SK-N-SH (cell line): ENCODE measurements around the gene POC1B. TPM values are rescaled to one million over a fixed set of nuclear protein-coding genes. Genes with fewer than 3 reads are reported as not detected.

ENCODE experiments used
- CTCF ChIA-PET: fragments of 300-600, 350-600 bp; formaldehyde crosslinking; extraction: SDS; loops from one replicate; lab custom pipeline; 2021; lab: Yijun Ruan, JAX
- POLR2A ChIA-PET: fragments of 350-600 bp; sonication (Branson Sonifier 250); formaldehyde crosslinking; extraction: SDS; loops from one replicate; lab custom pipeline; 2020; ENCODE audit warnings: antibody characterized with exemption, inconsistent platforms; lab: Yijun Ruan, JAX
- DNase-seq: peaks from one replicate; pipeline ENCODE4 v3.0.0; 2012
- H2AFZ ChIP-seq: fragments of 200-600 bp; sonication (generic); 2 replicates; pipeline ENCODE4 v1.8.1; 2016; ENCODE audit warnings: antibody characterized with exemption, mild to moderate bottlenecking, low read depth
- H3F3A ChIP-seq: fragments of 200-600 bp; sonication (generic); replicated peaks from 2 replicates; pipeline ENCODE3; 2016; ENCODE audit warnings: antibody characterized with exemption, mild to moderate bottlenecking; ENCODE audit not compliant: insufficient read depth
- H3K27ac ChIP-seq, 2 experiments: fragments of 200-500 bp in 1 of 2; fragments of 200-600 bp in 1 of 2; sonication (Bioruptor generic) in 1 of 2; sonication (generic), shearing (Covaris generic) in 1 of 2; 2 replicates each; pipeline versions ENCODE4 v1.5.1 to v1.6.1; 2014 to 2016; ENCODE audit warnings: low read depth in 2 of 2, inconsistent platforms in 1 of 2, low read length in 1 of 2, mild to moderate bottlenecking in 1 of 2, mixed read lengths in 1 of 2
- H3K27me3 ChIP-seq: fragments of 200-600 bp; sonication (generic), shearing (Covaris generic); 2 replicates; pipeline ENCODE4 v1.6.1; 2016; ENCODE audit warnings: mixed run types; ENCODE audit not compliant: insufficient read depth
- H3K36me3 ChIP-seq, 2 experiments: fragments of 200-500 bp in 1 of 2; fragments of 200-600 bp in 1 of 2; sonication (Bioruptor generic) in 1 of 2; sonication (generic) in 1 of 2; replicated peaks in 1 of 2; 2 replicates each; pipeline versions ENCODE3 to v1.5.1; 2014 to 2016; ENCODE audit warnings: low read length in 1 of 2, mild to moderate bottlenecking in 1 of 2; ENCODE audit not compliant: insufficient read depth in 2 of 2, control insufficient read depth in 1 of 2
- H3K4me1 ChIP-seq, 2 experiments: fragments of 200-500 bp in 1 of 2; fragments of 200-600 bp in 1 of 2; sonication (Bioruptor generic) in 1 of 2; sonication (generic), shearing (Covaris generic) in 1 of 2; 2 replicates each; pipeline versions ENCODE4 v1.5.1 to v1.6.1; 2014 to 2016; ENCODE audit warnings: low read depth in 1 of 2, low read length in 1 of 2, mixed run types in 1 of 2; ENCODE audit not compliant: insufficient read depth in 2 of 2, control insufficient read depth in 1 of 2
- H3K4me2 ChIP-seq: fragments of 200-600 bp; sonication (generic), shearing (Covaris generic); 2 replicates; pipeline ENCODE4 v1.6.1; 2017; ENCODE audit warnings: mixed run types
- H3K4me3 ChIP-seq, 2 experiments: fragments of 200-500 bp in 1 of 2; fragments of 200-600 bp in 1 of 2; sonication (Bioruptor generic) in 1 of 2; sonication (generic), shearing (Covaris generic) in 1 of 2; 2 replicates each; pipeline versions ENCODE4 v1.5.1 to v1.8.1; 2014 to 2016; ENCODE audit warnings: low read depth in 2 of 2, inconsistent platforms in 1 of 2, low read length in 1 of 2, mild to moderate bottlenecking in 1 of 2, mixed read lengths in 1 of 2, moderate library complexity in 1 of 2
- H3K79me2 ChIP-seq: fragments of 200-600 bp; sonication (generic); 2 replicates; pipeline ENCODE4 v1.8.1; 2017; ENCODE audit warnings: mild to moderate bottlenecking; ENCODE audit not compliant: insufficient read depth
- H3K9ac ChIP-seq: fragments of 200-600 bp; sonication (generic); 2 replicates; pipeline ENCODE4 v1.6.1; 2017; ENCODE audit warnings: mixed run types
- H3K9me2 ChIP-seq: fragments of 200-600 bp; sonication (generic); 2 replicates; pipeline ENCODE4 v1.6.1; 2017; ENCODE audit warnings: mixed run types
- H3K9me3 ChIP-seq: fragments of 200-600 bp; sonication (generic); 2 replicates; pipeline ENCODE4 v1.6.1; 2017; ENCODE audit warnings: mixed run types, mild to moderate bottlenecking, moderate library complexity
- H4K20me1 ChIP-seq: fragments of 200-600 bp; sonication (generic); 2 replicates; pipeline ENCODE4 v1.6.1; 2017; ENCODE audit warnings: mild to moderate bottlenecking, mixed run types; ENCODE audit not compliant: insufficient read depth
- CHD2 ChIP-seq: fragments of 150-350 bp; IDR thresholded peaks from 2 replicates; pipeline ENCODE4 v1.6.1; 2018; ENCODE audit warnings: low read length; ENCODE audit not compliant: partially characterized antibody
- ELF1 ChIP-seq: IDR thresholded peaks from 2 replicates; pipeline ENCODE4 v1.4.0; 2012
- EP300 ChIP-seq, 2 experiments: IDR thresholded peaks; 2 replicates each; pipeline versions ENCODE4 v1.4.0 to v1.6.1; 2012; ENCODE audit warnings: borderline replicate concordance in 1 of 2, low read depth in 1 of 2, low read length in 1 of 2
- EZH2phosphoT487 ChIP-seq: fragments of 200-600 bp; sonication (generic); IDR thresholded peaks from 2 replicates; pipeline ENCODE4 v1.6.1; 2017; ENCODE audit warnings: low read depth, mixed run types, mild to moderate bottlenecking, antibody characterized with exemption, moderate library complexity, borderline replicate concordance
- GABPA ChIP-seq: IDR thresholded peaks from 2 replicates; pipeline ENCODE4 v1.4.0; 2012; ENCODE audit warnings: low read depth, mild to moderate bottlenecking
- GATA2 ChIP-seq: sonication (generic); formaldehyde crosslinking; IDR thresholded peaks from 2 replicates; pipeline ENCODE4 v1.5.0; 2020; ENCODE audit warnings: mild to moderate bottlenecking, missing genetic modification reagents
- IRF3 ChIP-seq: fragments of 150-350 bp; IDR thresholded peaks from 2 replicates; pipeline ENCODE4 v1.6.1; 2016; ENCODE audit warnings: mild to moderate bottlenecking, low read depth, low read length
- JUND ChIP-seq: IDR thresholded peaks from 2 replicates; pipeline ENCODE4 v1.4.0; 2012
- MAX ChIP-seq: IDR thresholded peaks from 2 replicates; pipeline ENCODE4 v1.4.0; 2012; ENCODE audit warnings: low read depth
- MXI1 ChIP-seq: IDR thresholded peaks from 2 replicates; pipeline ENCODE4 v1.6.1; 2012; ENCODE audit warnings: mild to moderate bottlenecking, low read depth, low read length, improper control_type of control experiment
- NFIC ChIP-seq: IDR thresholded peaks from 2 replicates; pipeline ENCODE4 v1.4.0; 2012; ENCODE audit warnings: borderline replicate concordance
- PBX3 ChIP-seq: IDR thresholded peaks from 2 replicates; pipeline ENCODE4; 2012
- RAD21 ChIP-seq: IDR thresholded peaks from 2 replicates; pipeline ENCODE4 v1.6.1; 2012; ENCODE audit warnings: mild to moderate bottlenecking, low read length
- RFX5 ChIP-seq: IDR thresholded peaks from 2 replicates; pipeline ENCODE4 v1.6.1; 2012; ENCODE audit warnings: mild to moderate bottlenecking, improper control_type of control experiment, low read length
- SIN3A ChIP-seq: IDR thresholded peaks from 2 replicates; pipeline ENCODE4 v1.6.1; 2012; ENCODE audit warnings: low read depth, mild to moderate bottlenecking, low read length, moderate library complexity, borderline replicate concordance
- SMC3 ChIP-seq: IDR thresholded peaks from 2 replicates; pipeline ENCODE4 v1.6.1; 2012; ENCODE audit warnings: low read depth, low read length, improper control_type of control experiment
- TEAD4 ChIP-seq: IDR thresholded peaks from 2 replicates; pipeline ENCODE4 v1.4.0; 2012; ENCODE audit warnings: mild to moderate bottlenecking, borderline replicate concordance; ENCODE audit not compliant: insufficient read depth
- YY1 ChIP-seq: IDR thresholded peaks from 2 replicates; pipeline ENCODE4 v1.4.0; 2012; ENCODE audit warnings: low read depth, mild to moderate bottlenecking
- ZBTB33 ChIP-seq: IDR thresholded peaks from 2 replicates; pipeline ENCODE4 v1.4.0; 2012; ENCODE audit warnings: low read depth, borderline replicate concordance
- WGBS: methylation state at CpG from one replicate; pipeline ENCODE4 v1.1.6; 2017; ENCODE audit warnings: low lambda C conversion rate; 5-methylcytosine and 5-hydroxymethylcytosine counted together
- polyA plus RNA-seq, 3 experiments: library from polyadenylated mRNA; depleted of rRNA; stranded (reverse); fragments of >200 nt; gene quantifications; 2 replicates each; pipeline ENCODE4 v1.2.3, GENCODE V29; 2012

Gene POC1B
- polyA plus RNA-seq, 1 of the 3 experiments (the other 2 are of a cell fraction) = 4.0 TPM

- TF ChIP-seq SIN3A (no peak), RFX5 (no peak)
These were observed 9.2 kb downstream of the POC1B start (continued) for GRCh38 chr12:89516633-89517032.

- no peaks in the 10 kb centered on the region for H3K9me2 ChIP-seq
- H3K4me3 ChIP-seq = no peak overlapping the region
- ChIA-PET CTCF (no interaction called here), POLR2A (no interaction called here)
- H3K27me3 ChIP-seq = no peaks in the 10 kb centered on the region
- H2AFZ ChIP-seq = no peak overlapping the region
- H3K9ac ChIP-seq = no peak overlapping the region
- no peaks in the 10 kb centered on the region for H4K20me1 ChIP-seq
- H3K4me2 ChIP-seq = no peak overlapping the region
- no peaks in the 10 kb centered on the region for H3K9me3 ChIP-seq
- H3K27ac ChIP-seq = no peak overlapping the region
- no peaks in the 10 kb centered on the region for H3K36me3 ChIP-seq
- no peaks in the 10 kb centered on the region for H3F3A ChIP-seq
- 94% methylated on average over 1 of the region's 1 CpG for WGBS
- H3K79me2 ChIP-seq = peaks cover 5% of the 10 kb centered on the region; the same call in 1 of the 2 replicates
- TF ChIP-seq NFIC = no peak
- no peak for TF ChIP-seq JUND
- TF ChIP-seq TEAD4 = no peak
- TF ChIP-seq CHD2 = no peak
- no peak for TF ChIP-seq GABPA
- TF ChIP-seq MXI1 = no peak
- TF ChIP-seq ZBTB33 = no peak
- no peak for TF ChIP-seq RAD21
- no peak for TF ChIP-seq ELF1
- TF ChIP-seq RFX5 = no peak
- TF ChIP-seq, all 33 proteins: peak for 0
- H3K4me1 ChIP-seq = no peaks in the 10 kb centered on the region; a peak in 1 of 4 replicates
- no peak for DNase-seq
These were observed 11.1 kb downstream of the POC1B start for GRCh38 chr12:89514751-89515150.

GRCh38 chr12:89513544-89513943, 12.3 kb downstream of the POC1B start:
- 87% methylated on average over 3 of the region's 4 CpGs for WGBS
- no peak for DNase-seq
- no peak overlapping the region for H3K27ac ChIP-seq
- POLR2A ChIA-PET = no interaction called here
- no peaks in the 10 kb centered on the region for H3K36me3 ChIP-seq
- CTCF ChIA-PET = interaction anchor here (1.0 to 2.3 kb wide), 4 partner anchors 10 to 1340 kb away, joined by 3 to 15 read pairs (median 3); no protein-coding TSS in a partner anchor
- H3K4me2 ChIP-seq = no peak overlapping the region
- no peaks in the 10 kb centered on the region for H4K20me1 ChIP-seq
- no peaks in the 10 kb centered on the region for H3F3A ChIP-seq
- TF ChIP-seq ELF1 (no peak), EP300 (IDR thresholded peaks at IDR 0.05; ENCODE audit: borderline replicate concordance in 1 of 2, low read depth in 1 of 2, low read length in 1 of 2) (no peak), SIN3A (no peak), SMC3 (no peak), YY1 (no peak), PBX3 (no peak), EZH2phosphoT487 (no peak), MAX (no peak), IRF3 (no peak), GATA2 (no peak)
- H2AFZ ChIP-seq = no peak overlapping the region
- no peaks in the 10 kb centered on the region for H3K9me3 ChIP-seq
- no peaks in the 10 kb centered on the region for H3K9me2 ChIP-seq
- no peak overlapping the region for H3K9ac ChIP-seq
- H3K4me3 ChIP-seq = no peak overlapping the region
- no peaks in the 10 kb centered on the region for H3K4me1 ChIP-seq
- no peaks in the 10 kb centered on the region for H3K27me3 ChIP-seq
- no peaks in the 10 kb centered on the region for H3K79me2 ChIP-seq
